WTC11 (cell line): ENCODE results near the gene CLNK. TPM values are rescaled to one million over a fixed set of nuclear protein-coding genes. Genes with fewer than 3 reads are reported as not detected.

Experiments used
- ATAC-seq: fragments of 200-7000 bp; cut with Tn5 transposase; 2 replicates; pipeline ENCODE4 v1.10.0; 2021; ENCODE audit warnings: mild to moderate bottlenecking, moderate library complexity
- CTCF ChIA-PET: fragments of 300-600 bp; sonication (Branson Sonifier 250); formaldehyde crosslinking; loops from one replicate; lab custom pipeline; 2021; ENCODE audit warnings: antibody characterized with exemption; lab: Charles Lee
- POLR2A ChIA-PET: fragments of 350-600 bp; sonication (Branson Sonifier 250); formaldehyde crosslinking; loops from one replicate; lab custom pipeline; 2021; ENCODE audit warnings: antibody characterized with exemption; lab: Charles Lee
- DNase-seq: peaks from one replicate; pipeline ENCODE4 v3.0.0; 2021; ENCODE audit warnings: low spot score
- H3K27ac Mint-ChIP-seq: 2 replicates; pipeline ENCODE4 v1.8.0; 2021; ENCODE audit warnings: mixed read lengths
- H3K27me3 Mint-ChIP-seq: 2 replicates; pipeline ENCODE4 v1.8.0; 2021; ENCODE audit warnings: low read depth, mild to moderate bottlenecking, moderate library complexity, mixed read lengths
- H3K36me3 Mint-ChIP-seq: 2 replicates; pipeline ENCODE4 v1.8.0; 2021; ENCODE audit warnings: mixed read lengths
- H3K4me1 Mint-ChIP-seq: 2 replicates; pipeline ENCODE4 v1.8.0; 2022; ENCODE audit warnings: mixed read lengths
- H3K4me3 Mint-ChIP-seq: 2 replicates; pipeline ENCODE4 v1.8.0; 2021; ENCODE audit warnings: mild to moderate bottlenecking, moderate library complexity, mixed read lengths
- H3K9me3 Mint-ChIP-seq: 2 replicates; pipeline ENCODE4 v1.8.0; 2021; ENCODE audit warnings: mixed read lengths
- ATF2 ChIP-seq: sonication (generic); formaldehyde crosslinking; IDR thresholded peaks from 2 replicates; pipeline ENCODE4 v1.8.1; 2022; ENCODE audit warnings: low read depth, missing genetic modification reagents, borderline replicate concordance
- ERG ChIP-seq: fragments of 250-450 bp; sonication (Bioruptor Pico); IDR thresholded peaks from 2 replicates; pipeline ENCODE4 v1.8.0; 2021; ENCODE audit warnings: mild to moderate bottlenecking
- IRF1 ChIP-seq: sonication (generic); formaldehyde crosslinking; IDR thresholded peaks from 2 replicates; pipeline ENCODE4 v1.8.0; 2023; ENCODE audit warnings: missing genetic modification reagents
- JAZF1 ChIP-seq: fragments of 250-450 bp; sonication (Bioruptor Pico); IDR thresholded peaks from 2 replicates; pipeline ENCODE4 v1.9.0; 2021; ENCODE audit warnings: moderate library complexity, mild to moderate bottlenecking, inconsistent platforms
- MLX ChIP-seq: sonication (generic); formaldehyde crosslinking; IDR thresholded peaks from 2 replicates; pipeline ENCODE4 v1.8.1; 2023; ENCODE audit warnings: mild to moderate bottlenecking, missing genetic modification reagents, moderate library complexity
- MXD4 ChIP-seq: fragments of 250-450 bp; sonication (Bioruptor Pico); IDR thresholded peaks from 2 replicates; pipeline ENCODE4 v1.8.0; 2021; ENCODE audit warnings: mild to moderate bottlenecking, moderate library complexity, borderline replicate concordance
- NR1H2 ChIP-seq: sonication (generic); formaldehyde crosslinking; IDR thresholded peaks from 2 replicates; pipeline ENCODE4 v1.9.0; 2021; ENCODE audit warnings: mild to moderate bottlenecking, moderate library complexity, missing genetic modification reagents
- PRDM15 ChIP-seq: sonication (generic); formaldehyde crosslinking; IDR thresholded peaks from 2 replicates; pipeline ENCODE4 v1.8.0; 2022; ENCODE audit warnings: missing genetic modification reagents
- RORB ChIP-seq: fragments of 250-450 bp; sonication (Bioruptor Pico); IDR thresholded peaks from 2 replicates; pipeline ENCODE4 v1.9.0; 2021; ENCODE audit warnings: mild to moderate bottlenecking
- SP1 ChIP-seq: sonication (generic); formaldehyde crosslinking; conservative IDR thresholded peaks from 2 replicates; pipeline ENCODE4 v1.8.1; 2022; ENCODE audit warnings: missing genetic modification reagents
- TEAD4 ChIP-seq: sonication (generic); formaldehyde crosslinking; IDR thresholded peaks from 2 replicates; pipeline ENCODE4 v1.8.0; 2022; ENCODE audit warnings: mild to moderate bottlenecking, missing genetic modification reagents
- ZBTB21 ChIP-seq: sonication (generic); formaldehyde crosslinking; IDR thresholded peaks from 2 replicates; pipeline ENCODE4 v1.8.1; 2023; ENCODE audit warnings: mild to moderate bottlenecking, missing genetic modification reagents, borderline replicate concordance
- ZBTB43 ChIP-seq: sonication (generic); formaldehyde crosslinking; IDR thresholded peaks from 2 replicates; pipeline ENCODE4 v1.8.1; 2023; ENCODE audit warnings: mild to moderate bottlenecking, missing genetic modification reagents
- ZNF317 ChIP-seq: sonication (generic); formaldehyde crosslinking; IDR thresholded peaks from 2 replicates; pipeline ENCODE4 v1.8.1; 2023; ENCODE audit warnings: low read depth, mild to moderate bottlenecking, moderate library complexity, missing genetic modification reagents, borderline replicate concordance
- ZNF396 ChIP-seq: fragments of 250-450 bp; sonication (Bioruptor Pico); IDR thresholded peaks from 2 replicates; pipeline ENCODE4 v1.8.0; 2021; ENCODE audit warnings: mild to moderate bottlenecking, moderate library complexity, borderline replicate concordance
- ZNF532 ChIP-seq: fragments of 250-450 bp; sonication (Bioruptor Pico); IDR thresholded peaks from 2 replicates; pipeline ENCODE4 v1.9.0; 2021; ENCODE audit warnings: mild to moderate bottlenecking, borderline replicate concordance
- total RNA-seq: library from RNA; stranded (reverse); gene quantifications from 3 replicates; pipeline ENCODE4 v1.2.3, GENCODE V29; 2021

Gene CLNK
- total RNA-seq, 1 experiment from 2014 or later = not detected

GRCh38 chr4:10584042-10584441 is 100.5 kb downstream of the CLNK start:
- TF ChIP-seq ZBTB43 (CRISPR knock-in tag) (no peak), ERG (no peak)
- POLR2A ChIA-PET = no interaction called here
- peaks cover 10% of the 10 kb centered on the region for H3K4me1 Mint-ChIP-seq
- H3K4me3 Mint-ChIP-seq = no peak overlapping the region
- DNase-seq (no peak), ATAC-seq (no peak)
- peaks cover 47% of the 10 kb centered on the region for H3K9me3 Mint-ChIP-seq
- H3K27ac Mint-ChIP-seq = no peak overlapping the region
- peaks cover 3% of the 10 kb centered on the region for H3K27me3 Mint-ChIP-seq
- peaks cover 20% of the 10 kb centered on the region for H3K36me3 Mint-ChIP-seq
- CTCF ChIA-PET = no interaction called here

GRCh38 chr4:10582951-10583350 is 101.6 kb downstream of the CLNK start:
- POLR2A ChIA-PET = no interaction called here
- H3K27me3 Mint-ChIP-seq = peaks cover 3% of the 10 kb centered on the region
- H3K4me3 Mint-ChIP-seq = no peak overlapping the region
- CTCF ChIA-PET = no interaction called here
- H3K36me3 Mint-ChIP-seq = peaks cover 19% of the 10 kb centered on the region
- ATAC-seq (no peak), DNase-seq (no peak)
- H3K9me3 Mint-ChIP-seq = peaks cover 49% of the 10 kb centered on the region
- no peak for TF ChIP-seq JAZF1
- no peak for TF ChIP-seq MLX (CRISPR knock-in tag)
- H3K27ac Mint-ChIP-seq = no peak overlapping the region
- H3K4me1 Mint-ChIP-seq = peaks cover 10% of the 10 kb centered on the region

GRCh38 chr4:10582059-10582686 is 102.4 kb downstream of the CLNK start:
- ATAC-seq (peak; percentile 67; the same call in 1 of the 2 replicates), DNase-seq (no peak)
- no peak overlapping the region for H3K4me3 Mint-ChIP-seq
- H3K4me1 Mint-ChIP-seq = peaks cover 10% of the 10 kb centered on the region
- peaks cover 49% of the 10 kb centered on the region for H3K9me3 Mint-ChIP-seq
- CTCF ChIA-PET = no interaction called here
- peaks cover 15% of the 10 kb centered on the region for H3K36me3 Mint-ChIP-seq
- peaks cover 3% of the 10 kb centered on the region for H3K27me3 Mint-ChIP-seq
- no peak overlapping the region for H3K27ac Mint-ChIP-seq
- POLR2A ChIA-PET = no interaction called here
- TF ChIP-seq IRF1 (CRISPR knock-in tag) = no peak
- TF ChIP-seq ZNF317 = no peak
- no peak for TF ChIP-seq NR1H2 (CRISPR knock-in tag)
- TF ChIP-seq SP1 (CRISPR knock-in tag) = no peak
- no peak for TF ChIP-seq ZNF396 (CRISPR knock-in tag)
- TF ChIP-seq TEAD4 (CRISPR knock-in tag) = no peak
- no peak for TF ChIP-seq MXD4 (CRISPR knock-in tag)
- no peak for TF ChIP-seq RORB (CRISPR knock-in tag)
- no peak for TF ChIP-seq ZBTB21
- no peak for TF ChIP-seq ATF2 (CRISPR knock-in tag)
- TF ChIP-seq PRDM15 = no peak
- no peak for TF ChIP-seq ZBTB43 (CRISPR knock-in tag)
- TF ChIP-seq ZNF532 (CRISPR knock-in tag) = no peak
